Mononuclear cell (primary cell): Measurements from ENCODE around the gene AGA. TPM values are rescaled to one million over a fixed set of nuclear protein-coding genes. Genes with fewer than 3 reads are reported as not detected.

Source experiments
- H3K27me3 ChIP-seq: 2 replicates; pipeline ENCODE4 v1.6.0; 2011; ENCODE audit warnings: low read length, control low read depth; ENCODE audit not compliant: insufficient read depth
- H3K4me1 ChIP-seq: 2 replicates; pipeline ENCODE4 v1.5.1; 2011; ENCODE audit warnings: mild to moderate bottlenecking, low read length, control low read depth; ENCODE audit not compliant: insufficient read depth
- H3K4me3 ChIP-seq: 2 replicates; pipeline ENCODE4 v1.5.1; 2011; ENCODE audit warnings: mild to moderate bottlenecking, low read length, moderate library complexity
- H3K9me3 ChIP-seq: 2 replicates; pipeline ENCODE4 v1.5.1; 2011; ENCODE audit warnings: low read depth, mild to moderate bottlenecking, control low read depth, low read length
- total RNA-seq: library from RNA; depleted of rRNA; stranded (reverse); fragments of >200 nt; gene quantifications from one replicate; pipeline ENCODE4 v1.2.3, GENCODE V29; 2012

The AGA gene
- total RNA-seq, 1 donor, result 16.6 TPM

DNA sequence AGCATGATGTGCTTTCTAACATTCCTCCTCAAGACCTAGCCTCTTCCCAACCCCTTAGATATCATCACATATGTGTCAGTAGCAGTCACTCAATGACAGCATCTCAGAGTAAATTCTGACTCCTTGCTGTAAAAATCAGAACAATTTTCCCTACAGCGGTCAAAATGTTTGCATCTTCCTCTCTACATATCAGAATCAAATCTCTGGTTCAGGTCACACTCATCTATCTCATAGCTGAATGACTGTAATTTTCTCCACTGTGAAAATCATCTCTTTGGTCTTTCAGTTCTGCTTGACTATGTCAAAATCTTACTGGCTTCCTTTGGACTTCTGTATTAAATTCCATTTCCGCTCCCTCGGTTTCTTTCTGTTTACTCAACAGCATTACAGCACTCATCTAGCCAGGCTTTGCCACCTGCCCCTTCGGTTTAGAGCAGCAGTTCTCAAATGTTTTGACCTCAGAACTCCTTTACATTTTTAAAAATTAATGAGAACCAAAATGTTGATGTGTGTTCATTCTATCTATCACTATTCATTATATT, 57.3 kb downstream of the AGA start:
- H3K9me3 ChIP-seq, result no peaks in the 10 kb centered on the region
- no peaks in the 10 kb centered on the region for H3K4me1 ChIP-seq
- no peak overlapping the region for H3K4me3 ChIP-seq
- H3K27me3 ChIP-seq, result no peaks in the 10 kb centered on the region

DNA sequence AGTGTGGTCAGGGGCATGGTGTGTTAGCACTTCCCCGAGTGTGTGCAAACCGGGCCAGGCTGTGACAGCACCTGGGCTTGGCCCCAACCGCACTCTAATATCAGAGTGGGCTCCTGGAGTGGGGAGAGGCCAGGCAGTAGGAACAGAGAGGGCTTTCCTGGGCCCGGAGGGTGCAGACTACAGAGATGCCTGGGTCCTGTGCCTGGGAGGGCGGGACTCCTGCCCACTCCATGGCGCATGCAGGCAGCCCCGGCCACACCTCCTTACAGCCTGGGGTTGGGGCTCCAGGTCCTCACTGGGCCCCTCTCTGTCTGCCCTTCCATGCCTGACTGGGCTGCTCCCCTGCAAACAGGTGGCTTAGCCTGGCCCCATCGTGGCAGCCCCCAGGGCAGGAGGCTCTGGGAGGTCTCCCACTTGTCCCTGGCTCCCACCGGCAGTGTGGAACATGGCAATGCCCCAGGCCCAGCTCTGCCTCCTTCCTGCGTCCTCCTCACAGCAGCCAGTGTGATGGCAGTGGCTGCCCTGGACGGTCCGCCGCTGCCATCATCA, 60.4 kb downstream of the AGA start:
- no peaks in the 10 kb centered on the region for H3K27me3 ChIP-seq
- no peaks in the 10 kb centered on the region for H3K9me3 ChIP-seq
- H3K4me1 ChIP-seq, result no peaks in the 10 kb centered on the region
- no peak overlapping the region for H3K4me3 ChIP-seq

Other genes starting within 250 kb of the AGA start
- gene NEIL3, start 132.6 kb downstream of the AGA start, total RNA-seq, result 6.3 TPM